ENCODE results near the gene CDT1. TPM values are rescaled to one million over a fixed set of nuclear protein-coding genes. Genes with fewer than 3 reads are reported as not detected.
"Not testable (repeated sequence)": the region's sequence is repeated elsewhere in the genome, so short reads cannot be mapped to it uniquely, and the experiment has no call there.

The CDT1 gene
- total RNA-seq, 1 donor from 2014 or later = 0.76 TPM

GRCh38 chr16:88781140-88782077, 22.2 kb upstream of the CDT1 start:
- intact Hi-C loops (cut with DNase I) = no loop called here
- no peak for DNase-seq (ENCODE audit: low spot score)
- ATAC-seq = no peak

GRCh38 chr16:88782454-88783390, 20.9 kb upstream of the CDT1 start:
- intact Hi-C loops (cut with DNase I) = no loop called here
- no peak for ATAC-seq
- no peak for DNase-seq (ENCODE audit: low spot score)

- DNase-seq (ENCODE audit: low spot score) (no peak), ATAC-seq (peak; percentile 59)
- intact Hi-C loops (cut with DNase I) = loop anchor here (2.0 kb wide), 1 partner anchor 41 kb away; no protein-coding TSS in a partner anchor
Measured at GRCh38 chr16:88783391-88784073, 20.1 kb upstream of the CDT1 start.

- ATAC-seq = peak; percentile 85
- peak; percentile 86 for DNase-seq (ENCODE audit: low spot score)
- intact Hi-C loops (cut with DNase I) = loop anchor here (2.0 kb wide), 1 partner anchor 41 kb away; no protein-coding TSS in a partner anchor
Measured at GRCh38 chr16:88784074-88784855, 19.3 kb upstream of the CDT1 start.

GRCh38 chr16:88784856-88785105, 18.8 kb upstream of the CDT1 start:
- DNase-seq (ENCODE audit: low spot score) (no peak), ATAC-seq (no peak)
- intact Hi-C loops (cut with DNase I) = loop anchor here (2.0 kb wide), 1 partner anchor 42 kb away; no protein-coding TSS in a partner anchor

- peak; percentile 87 for DNase-seq (ENCODE audit: low spot score)
- intact Hi-C loops (cut with DNase I) = loop anchor here (2.0 kb wide), 1 partner anchor 43 kb away; no protein-coding TSS in a partner anchor
- ATAC-seq = peak; percentile 29
Measured at GRCh38 chr16:88785106-88785924, 18.3 kb upstream of the CDT1 start, which contains the start of gene PIEZO1. TSS of gene PIEZO1 (minus strand) at chr16:88785220. CDS start at chr16:88784964, 256 bp downstream.

GRCh38 chr16:88787579-88788314, 15.8 kb upstream of the CDT1 start:
- no peak for DNase-seq (ENCODE audit: low spot score)
- intact Hi-C loops (cut with DNase I) = no loop called here
- no peak for ATAC-seq

- DNase-seq (ENCODE audit: low spot score); ATAC-seq; intact Hi-C loops (cut with DNase I): not testable (repeated sequence)
Measured at GRCh38 chr16:88788749-88789148, 14.8 kb upstream of the CDT1 start.

- peak; percentile 23 for ATAC-seq
- intact Hi-C loops (cut with DNase I) = no loop called here
Measured at GRCh38 chr16:88789594-88789993, 14.0 kb upstream of the CDT1 start.

GRCh38 chr16:88790312-88791211, 13.0 kb upstream of the CDT1 start:
- DNase-seq (ENCODE audit: low spot score) (no peak), ATAC-seq (peak; percentile 55)

More at GRCh38 chr16:88789594-88789993, 14.0 kb upstream of the CDT1 start:
- DNase-seq (ENCODE audit: low spot score) = no peak

GRCh38 chr16:88792078-88792550, 11.5 kb upstream of the CDT1 start:
- ATAC-seq = peak; percentile 23
- intact Hi-C loops (cut with DNase I) = no loop called here
- no peak for DNase-seq (ENCODE audit: low spot score)

More at GRCh38 chr16:88790312-88791211, 13.0 kb upstream of the CDT1 start:
- intact Hi-C loops (cut with DNase I) = no loop called here

GRCh38 chr16:88792668-88793250, 10.8 kb upstream of the CDT1 start:
- intact Hi-C loops (cut with DNase I) = no loop called here
- DNase-seq (ENCODE audit: low spot score) (no peak), ATAC-seq (peak; percentile 48)

GRCh38 chr16:88793251-88793954, 10.2 kb upstream of the CDT1 start:
- ATAC-seq = no peak
- intact Hi-C loops (cut with DNase I) = no loop called here
- no peak for DNase-seq (ENCODE audit: low spot score)

GRCh38 chr16:88796278-88796677, 7.3 kb upstream of the CDT1 start:
- intact Hi-C loops (cut with DNase I) = no loop called here
- DNase-seq (ENCODE audit: low spot score) (no peak), ATAC-seq (no peak)

- DNase-seq (ENCODE audit: low spot score) = no peak
- no peak for ATAC-seq
- intact Hi-C loops (cut with DNase I) = no loop called here
Measured at GRCh38 chr16:88798073-88798472, 5.5 kb upstream of the CDT1 start.

Data from sciatic nerve (tissue), 2 donors.